HFFc6 (cell line): Measurements from ENCODE around the gene ULK1. TPM values are rescaled to one million over a fixed set of nuclear protein-coding genes. Genes with fewer than 3 reads are reported as not detected.

Source experiments
- DNase-seq: peaks from one replicate; pipeline ENCODE4 v3.0.0-alpha.2; 2018
- H3K27ac Mint-ChIP-seq: 2 replicates; pipeline ENCODE4 v1.8.0; 2020; ENCODE audit warnings: mild to moderate bottlenecking, mixed read lengths
- H3K27me3 Mint-ChIP-seq: 2 replicates; pipeline ENCODE4 v1.8.0; 2021; ENCODE audit warnings: mild to moderate bottlenecking, moderate library complexity, mixed read lengths; ENCODE audit not compliant: insufficient read depth
- H3K36me3 Mint-ChIP-seq: 2 replicates; pipeline ENCODE4 v1.8.0; 2021; ENCODE audit warnings: low read depth, mixed read lengths
- H3K4me1 Mint-ChIP-seq: 2 replicates; pipeline ENCODE4 v1.8.0; 2020; ENCODE audit warnings: low read depth, mixed read lengths
- H3K4me3 Mint-ChIP-seq: 2 replicates; pipeline ENCODE4 v1.8.0; 2020; ENCODE audit warnings: mild to moderate bottlenecking, moderate library complexity, mixed read lengths
- H3K9me3 Mint-ChIP-seq: 2 replicates; pipeline ENCODE4 v1.8.0; 2020; ENCODE audit warnings: mild to moderate bottlenecking, mixed read lengths
- total RNA-seq, 6 experiments: library from RNA; stranded (reverse); fragmentation: NEBNext Ultra II Directional; extraction: Animal tissue kit (Norgen Biotek cat#: 25700); gene quantifications; 2 replicates in 1 of 6; 3 replicates in 5 of 6; pipeline ENCODE4 v1.2.3, GENCODE V29; 2021
- TF ChIP-seq, protein P1 (sequence below): fragments of 200-600 bp; sonication (generic); IDR thresholded peaks from 2 replicates; pipeline ENCODE4 v1.5.0; 2021; ENCODE audit warnings: antibody characterized with exemption, mild to moderate bottlenecking

ULK1 gene
- total RNA-seq, 6 experiments from 2014 or later: 21.4 to 35.0 (median 25.5) TPM

DNA sequence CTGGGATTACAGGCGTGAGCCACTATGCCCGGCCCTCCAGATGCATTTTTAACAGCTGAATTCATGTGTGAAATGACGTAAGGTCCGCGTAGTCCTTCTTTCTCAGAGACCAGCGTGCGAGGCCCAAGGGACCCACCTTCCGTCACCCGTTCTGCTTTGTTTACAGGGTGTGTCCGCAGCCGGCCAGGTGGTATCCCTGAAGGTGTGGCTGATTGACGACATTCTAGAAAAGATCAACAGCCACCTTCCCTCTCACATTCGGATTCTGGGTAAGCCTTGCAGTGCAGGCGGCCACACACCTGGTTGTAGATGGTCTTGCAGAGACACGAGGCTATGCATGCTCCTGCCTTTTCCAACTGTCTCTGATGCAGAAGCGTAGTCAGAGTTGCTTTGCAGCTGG is 44.6 kb downstream of the ULK1 start:
- TF ChIP-seq, protein P1, sequence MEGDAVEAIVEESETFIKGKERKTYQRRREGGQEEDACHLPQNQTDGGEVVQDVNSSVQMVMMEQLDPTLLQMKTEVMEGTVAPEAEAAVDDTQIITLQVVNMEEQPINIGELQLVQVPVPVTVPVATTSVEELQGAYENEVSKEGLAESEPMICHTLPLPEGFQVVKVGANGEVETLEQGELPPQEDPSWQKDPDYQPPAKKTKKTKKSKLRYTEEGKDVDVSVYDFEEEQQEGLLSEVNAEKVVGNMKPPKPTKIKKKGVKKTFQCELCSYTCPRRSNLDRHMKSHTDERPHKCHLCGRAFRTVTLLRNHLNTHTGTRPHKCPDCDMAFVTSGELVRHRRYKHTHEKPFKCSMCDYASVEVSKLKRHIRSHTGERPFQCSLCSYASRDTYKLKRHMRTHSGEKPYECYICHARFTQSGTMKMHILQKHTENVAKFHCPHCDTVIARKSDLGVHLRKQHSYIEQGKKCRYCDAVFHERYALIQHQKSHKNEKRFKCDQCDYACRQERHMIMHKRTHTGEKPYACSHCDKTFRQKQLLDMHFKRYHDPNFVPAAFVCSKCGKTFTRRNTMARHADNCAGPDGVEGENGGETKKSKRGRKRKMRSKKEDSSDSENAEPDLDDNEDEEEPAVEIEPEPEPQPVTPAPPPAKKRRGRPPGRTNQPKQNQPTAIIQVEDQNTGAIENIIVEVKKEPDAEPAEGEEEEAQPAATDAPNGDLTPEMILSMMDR: no peak
- Mint-ChIP-seq H3K27ac (no peak overlapping the region), H3K4me3 (no peak overlapping the region), H3K27me3 (peaks cover 2% of the 10 kb centered on the region; the same call in 1 of the 2 replicates), H3K9me3 (no peaks in the 10 kb centered on the region), H3K36me3 (peaks cover 27% of the 10 kb centered on the region), H3K4me1 (no peaks in the 10 kb centered on the region)
- DNase-seq: no peak

DNA sequence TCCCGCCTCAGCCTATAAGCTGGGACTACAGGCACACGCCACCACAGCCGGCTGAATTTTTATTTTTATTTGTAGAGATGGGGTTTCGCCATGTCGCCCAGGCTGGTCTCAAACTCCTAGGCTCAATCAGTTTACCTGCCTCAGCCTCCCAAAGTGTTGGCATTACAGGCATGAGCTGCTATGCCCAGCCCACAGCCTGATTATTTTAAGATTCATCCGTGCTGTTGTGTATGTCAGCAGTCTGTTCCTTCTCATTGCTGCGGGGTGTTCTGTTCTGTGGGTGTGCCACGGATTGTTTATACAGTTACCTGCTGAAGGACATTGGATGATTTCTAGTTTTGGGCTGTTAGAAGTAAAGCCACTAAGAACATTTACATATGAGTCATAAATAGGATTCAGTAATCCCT is 45.7 kb downstream of the ULK1 start:
- TF ChIP-seq, protein P1: no peak
- Mint-ChIP-seq H3K4me1 (no peaks in the 10 kb centered on the region), H3K9me3 (no peaks in the 10 kb centered on the region), H3K4me3 (no peak overlapping the region), H3K36me3 (peaks cover 27% of the 10 kb centered on the region), H3K27me3 (peaks cover 2% of the 10 kb centered on the region; the same call in 1 of the 2 replicates), H3K27ac (no peak overlapping the region)
- DNase-seq: no peak

DNA sequence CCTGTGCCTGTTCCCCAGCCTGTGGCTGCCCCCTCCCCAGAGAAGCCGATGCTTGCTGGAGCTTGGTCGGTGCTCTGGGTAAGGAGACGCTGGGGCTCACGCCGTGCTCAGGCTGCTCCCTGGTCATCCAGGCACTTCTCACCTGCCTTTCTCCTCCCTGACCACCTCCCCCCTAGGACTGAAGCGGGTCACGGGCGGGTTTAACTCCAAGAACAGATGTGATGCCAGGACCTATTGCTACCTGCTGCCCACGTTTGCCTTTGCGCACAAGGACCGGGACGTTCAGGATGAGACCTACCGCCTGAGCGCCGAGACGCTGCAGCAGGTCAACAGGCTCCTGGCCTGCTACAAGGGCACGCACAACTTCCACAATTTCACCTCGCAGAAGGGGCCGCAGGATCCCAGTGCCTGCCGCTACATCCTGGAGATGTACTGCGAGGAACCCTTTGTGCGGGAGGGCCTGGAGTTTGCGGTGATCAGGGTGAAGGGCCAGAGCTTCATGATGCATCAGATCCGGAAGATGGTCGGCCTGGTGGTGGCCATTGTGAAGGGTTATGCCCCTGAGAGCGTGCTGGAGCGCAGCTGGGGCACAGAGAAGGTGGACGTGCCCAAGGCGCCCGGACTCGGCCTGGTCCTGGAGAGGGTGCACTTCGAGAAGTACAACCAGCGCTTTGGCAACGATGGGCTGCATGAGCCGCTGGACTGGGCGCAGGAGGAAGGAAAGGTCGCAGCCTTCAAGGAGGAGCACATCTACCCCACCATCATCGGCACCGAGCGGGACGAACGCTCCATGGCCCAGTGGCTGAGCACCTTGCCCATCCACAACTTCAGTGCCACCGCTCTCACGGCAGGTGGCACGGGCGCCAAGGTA is 46.9 kb downstream of the ULK1 start:
- Mint-ChIP-seq H3K36me3 (peaks cover 27% of the 10 kb centered on the region), H3K4me1 (no peaks in the 10 kb centered on the region), H3K4me3 (no peak overlapping the region), H3K27me3 (peaks cover 3% of the 10 kb centered on the region; the same call in 1 of the 2 replicates), H3K9me3 (no peaks in the 10 kb centered on the region), H3K27ac (no peak overlapping the region)
- TF ChIP-seq, protein P1: no peak
- DNase-seq: no peak

DNA sequence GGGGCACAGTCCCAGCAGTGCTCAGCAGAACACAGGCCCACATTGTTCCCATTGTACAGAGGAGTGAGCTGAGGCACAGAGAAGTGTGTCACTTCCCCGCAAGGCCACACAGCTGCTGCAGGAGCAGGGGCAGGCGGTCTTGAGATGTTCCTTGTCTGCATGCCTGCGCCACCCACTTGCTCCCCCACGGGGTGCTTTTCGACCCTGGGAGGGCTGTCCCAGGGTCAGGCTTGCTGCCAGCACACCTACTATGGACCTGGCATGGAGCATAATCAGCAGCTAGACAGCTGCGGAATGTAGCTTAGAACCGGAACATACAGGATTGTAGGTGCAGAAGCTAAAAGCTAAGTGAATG is 47.5 kb downstream of the ULK1 start:
- Mint-ChIP-seq H3K27me3 (peaks cover 3% of the 10 kb centered on the region; the same call in 1 of the 2 replicates), H3K4me3 (no peak overlapping the region), H3K9me3 (no peaks in the 10 kb centered on the region), H3K4me1 (no peaks in the 10 kb centered on the region), H3K36me3 (peaks cover 27% of the 10 kb centered on the region), H3K27ac (no peak overlapping the region)
- no peak for DNase-seq
- TF ChIP-seq, protein P1: no peak

DNA sequence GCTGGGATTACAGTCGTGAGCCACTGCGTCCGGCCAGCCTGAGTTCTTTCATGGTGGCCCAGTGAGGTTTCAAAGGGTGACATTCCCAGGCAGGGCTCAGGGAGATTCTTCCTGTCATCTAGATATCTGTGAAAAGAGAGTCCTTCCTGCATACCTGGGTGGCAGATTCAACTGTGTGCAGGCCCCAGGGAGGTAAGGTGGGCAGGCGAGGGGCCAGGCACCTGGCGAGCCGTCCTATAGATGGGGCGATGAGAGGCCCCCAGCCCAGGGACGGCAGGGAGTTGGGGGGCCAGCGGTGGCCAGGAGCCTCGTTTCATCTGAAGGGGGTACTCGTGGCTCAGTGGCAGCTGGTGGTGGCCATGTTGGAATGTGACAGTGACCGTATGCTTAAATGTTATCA is 48.2 kb downstream of the ULK1 start:
- peaks cover 5% of the 10 kb centered on the region for H3K4me1 Mint-ChIP-seq
- H3K36me3 Mint-ChIP-seq: peaks cover 25% of the 10 kb centered on the region
- DNase-seq: no peak
- H3K9me3 Mint-ChIP-seq: no peaks in the 10 kb centered on the region
- peaks cover 3% of the 10 kb centered on the region; the same call in 1 of the 2 replicates for H3K27me3 Mint-ChIP-seq
- TF ChIP-seq, protein P1: no peak
- H3K4me3 Mint-ChIP-seq: no peak overlapping the region
- H3K27ac Mint-ChIP-seq: no peak overlapping the region
